Muscle of leg (tissue), 11 donors: ENCODE measurements around the gene DCN. TPM values are rescaled to one million over a fixed set of nuclear protein-coding genes. Genes with fewer than 3 reads are reported as not detected.
A peak's percentile ranks its signal among the peaks of the same experiment; 100 is the strongest.

Source experiments
- DNase-seq: peaks from one replicate; pipeline ENCODE4 v3.0.0; 2013
- H3K27ac ChIP-seq: one replicate; pipeline ENCODE4 v1.5.1; 2013; ENCODE audit warnings: mild to moderate bottlenecking, low read length, control low read depth
- H3K27me3 ChIP-seq: one replicate; pipeline ENCODE4 v1.6.1; 2013; ENCODE audit warnings: low read length; ENCODE audit not compliant: control insufficient read depth, insufficient read depth
- H3K36me3 ChIP-seq: one replicate; pipeline ENCODE4 v1.6.1; 2013; ENCODE audit warnings: low read length; ENCODE audit not compliant: control insufficient read depth, insufficient read depth
- H3K4me1 ChIP-seq: one replicate; pipeline ENCODE4 v1.6.1; 2013; ENCODE audit warnings: low read length; ENCODE audit not compliant: control insufficient read depth, insufficient read depth
- H3K4me3 ChIP-seq: one replicate; pipeline ENCODE4 v1.5.1; 2013; ENCODE audit warnings: low read length, control low read depth
- H3K9me3 ChIP-seq: replicated peaks from 2 replicates; pipeline ENCODE4 v1.6.1; 2013; ENCODE audit warnings: low read depth, low read length; ENCODE audit not compliant: control insufficient read depth
- WGBS: methylation state at CpG from one replicate; pipeline ENCODE4 v1.1.5; 2013; ENCODE audit warnings: missing lambda C conversion rate; ENCODE audit not compliant: insufficient coverage; 5-methylcytosine and 5-hydroxymethylcytosine counted together
- polyA plus RNA-seq, 8 donors: library from polyadenylated mRNA; unstranded; fragments of 120-200 nt; gene quantifications; one replicate each; pipeline versions ENCODE4 v1.2.1 to v1.2.3, GENCODE V29; 2013; ENCODE audit warnings: inconsistent platforms in 1 of 8, low replicate concordance in 1 of 8; ENCODE audit not compliant: insufficient read length in 8 of 8, insufficient read depth in 1 of 8
- total RNA-seq: library from RNA; stranded (reverse); fragments of 120-200 nt; gene quantifications from one replicate; pipeline ENCODE4 v1.2.4, GENCODE V29; 2013

The DCN gene
- total and polyA plus RNA-seq, 9 donors = 1,075 to 2,946 (median 1,614) TPM

- no peak overlapping the region for H3K4me3 ChIP-seq
- peaks cover 2% of the 10 kb centered on the region for H3K4me1 ChIP-seq
- no peaks in the 10 kb centered on the region for H3K9me3 ChIP-seq
- peaks cover 7% of the 10 kb centered on the region for H3K36me3 ChIP-seq
- H3K27me3 ChIP-seq = no peaks in the 10 kb centered on the region
- no CpG with 5 or more reads among the region's 2 CpGs for WGBS
- no peak overlapping the region for H3K27ac ChIP-seq
- no peak for DNase-seq
Observed at GRCh38 chr12:91144053-91144452, 38.6 kb downstream of the DCN start.

GRCh38 chr12:91143206-91143605 is 39.4 kb downstream of the DCN start:
- H3K4me3 ChIP-seq = no peak overlapping the region
- WGBS = 100% methylated on average over 1 of the region's 3 CpGs
- H3K36me3 ChIP-seq = peaks cover 7% of the 10 kb centered on the region
- DNase-seq = no peak
- no peaks in the 10 kb centered on the region for H3K9me3 ChIP-seq
- H3K27ac ChIP-seq = peak overlapping the region; percentile 47
- H3K27me3 ChIP-seq = no peaks in the 10 kb centered on the region
- H3K4me1 ChIP-seq = peaks cover 5% of the 10 kb centered on the region

GRCh38 chr12:91142221-91142631 is 40.4 kb downstream of the DCN start:
- Histone ChIP-seq H3K27ac (peak overlapping the region; percentile 91), H3K4me3 (no peak overlapping the region), H3K27me3 (no peaks in the 10 kb centered on the region), H3K4me1 (peaks cover 9% of the 10 kb centered on the region), H3K36me3 (peaks cover 7% of the 10 kb centered on the region), H3K9me3 (no peaks in the 10 kb centered on the region)
- DNase-seq = peak; percentile 86
- 38% methylated on average over 1 of the region's 3 CpGs for WGBS

- H3K4me3 ChIP-seq = no peak overlapping the region
- H3K9me3 ChIP-seq = no peaks in the 10 kb centered on the region
- no CpG with 5 or more reads among the region's 1 CpG for WGBS
- peak; percentile 97 for DNase-seq
- H3K36me3 ChIP-seq = peaks cover 4% of the 10 kb centered on the region
- peak overlapping the region; percentile 91 for H3K27ac ChIP-seq
- H3K27me3 ChIP-seq = no peaks in the 10 kb centered on the region
- H3K4me1 ChIP-seq = peaks cover 9% of the 10 kb centered on the region
Observed at GRCh38 chr12:91140026-91140931, 42.3 kb downstream of the DCN start.

- no CpG with 5 or more reads among the region's 2 CpGs for WGBS
- peak; percentile 87 for DNase-seq
- no peak overlapping the region for H3K4me3 ChIP-seq
Observed at GRCh38 chr12:91139286-91139685, 43.3 kb downstream of the DCN start.

GRCh38 chr12:91138337-91138920 is 44.2 kb downstream of the DCN start:
- Histone ChIP-seq H3K4me3 (no peak overlapping the region), H3K9me3 (no peaks in the 10 kb centered on the region), H3K27me3 (no peaks in the 10 kb centered on the region), H3K27ac (peak overlapping the region; percentile 91), H3K36me3 (no peaks in the 10 kb centered on the region), H3K4me1 (peaks cover 9% of the 10 kb centered on the region)
- peak; percentile 81 for DNase-seq
- no CpG with 5 or more reads among the region's 1 CpG for WGBS

More at GRCh38 chr12:91139286-91139685, 43.3 kb downstream of the DCN start:
- no peaks in the 10 kb centered on the region for H3K9me3 ChIP-seq
- H3K27ac ChIP-seq = peak overlapping the region; percentile 91
- H3K27me3 ChIP-seq = no peaks in the 10 kb centered on the region
- H3K4me1 ChIP-seq = peaks cover 9% of the 10 kb centered on the region
- peaks cover 4% of the 10 kb centered on the region for H3K36me3 ChIP-seq

- no peak for DNase-seq
- Histone ChIP-seq H3K36me3 (no peaks in the 10 kb centered on the region), H3K9me3 (no peaks in the 10 kb centered on the region), H3K4me3 (no peak overlapping the region), H3K27me3 (no peaks in the 10 kb centered on the region), H3K4me1 (peaks cover 6% of the 10 kb centered on the region), H3K27ac (no peak overlapping the region)
- WGBS = no CpG with 5 or more reads among the region's 1 CpG
Observed at GRCh38 chr12:91133871-91134270, 48.7 kb downstream of the DCN start.

- Histone ChIP-seq H3K4me3 (no peak overlapping the region), H3K9me3 (no peaks in the 10 kb centered on the region), H3K27ac (no peak overlapping the region), H3K36me3 (no peaks in the 10 kb centered on the region), H3K27me3 (no peaks in the 10 kb centered on the region), H3K4me1 (no peaks in the 10 kb centered on the region)
- WGBS = 100% methylated on average over 1 of the region's 2 CpGs
- no peak for DNase-seq
Observed at GRCh38 chr12:91129662-91130362, 52.8 kb downstream of the DCN start.

GRCh38 chr12:91127751-91128150 is 54.9 kb downstream of the DCN start:
- Histone ChIP-seq H3K27me3 (no peaks in the 10 kb centered on the region), H3K4me3 (no peak overlapping the region), H3K36me3 (no peaks in the 10 kb centered on the region), H3K9me3 (no peaks in the 10 kb centered on the region), H3K27ac (no peak overlapping the region), H3K4me1 (no peaks in the 10 kb centered on the region)
- DNase-seq = no peak
- 91% methylated on average over 1 of the region's 3 CpGs for WGBS

GRCh38 chr12:91127306-91127705 is 55.3 kb downstream of the DCN start:
- H3K27me3 ChIP-seq = no peaks in the 10 kb centered on the region
- no peak for DNase-seq
- H3K27ac ChIP-seq = no peak overlapping the region
- WGBS = no CpG with 5 or more reads among the region's 2 CpGs
- no peaks in the 10 kb centered on the region for H3K9me3 ChIP-seq
- H3K4me1 ChIP-seq = no peaks in the 10 kb centered on the region
- H3K36me3 ChIP-seq = no peaks in the 10 kb centered on the region
- no peak overlapping the region for H3K4me3 ChIP-seq
